Stimulated activated CD4-positive, alpha-beta T cell treated with anti-CD3 and anti-CD28 coated beads, Interleukin-4, amount 100 ng/mL, for 24 hours (primary cell): ENCODE data around the gene TBC1D22A.

Experiments
- DNase-seq: peaks from one replicate; pipeline ENCODE4 v3.0.0-alpha.2; 2020

TBC1D22A gene

GRCh38 chr22:46844606-46845210 lies 82.3 kb downstream of the TBC1D22A start:
- DNase-seq = no peak

DNA sequence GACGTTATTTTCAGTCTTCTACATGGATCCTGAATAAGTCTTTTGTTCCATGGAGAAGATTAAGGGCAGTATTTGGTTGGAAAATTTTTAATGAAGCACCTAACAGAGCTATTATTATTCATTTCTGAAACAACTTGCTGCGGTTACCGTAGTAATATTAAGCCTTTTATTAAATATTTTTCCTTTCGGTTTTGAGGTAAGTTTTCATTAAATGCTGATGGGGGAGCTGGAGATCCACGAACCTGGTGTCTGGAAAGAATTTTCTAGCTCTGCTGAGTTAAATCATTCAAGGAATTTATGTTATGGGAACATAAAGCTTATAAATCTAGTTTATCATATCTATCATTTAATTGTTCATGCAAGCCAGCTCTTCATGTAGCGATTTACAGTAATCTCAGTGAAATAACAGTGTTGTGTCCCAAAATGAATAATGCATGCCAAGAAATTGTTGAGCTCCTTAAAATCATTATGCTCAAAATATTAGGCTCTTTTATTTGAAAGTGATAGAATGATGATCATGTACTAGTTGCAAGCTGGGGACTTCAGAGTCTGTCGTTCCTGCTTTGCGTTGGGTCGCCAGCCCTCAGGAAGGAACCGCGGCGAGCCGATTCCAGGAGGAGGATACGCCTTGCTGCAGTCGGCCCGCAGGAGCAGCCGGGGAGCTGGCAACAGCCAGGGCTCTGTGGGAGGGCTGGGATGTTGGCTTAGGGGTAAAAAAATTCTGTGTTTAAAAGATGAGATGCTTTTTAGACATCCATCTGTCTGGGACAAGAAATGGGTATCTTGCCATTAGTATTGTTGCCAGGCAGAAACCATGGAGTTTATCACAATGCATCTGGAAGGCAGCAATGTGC lies 83.1 kb downstream of the TBC1D22A start:
- no peak for DNase-seq

- no peak for DNase-seq
Measured at GRCh38 chr22:46846150-46846831, 83.8 kb downstream of the TBC1D22A start.

DNA sequence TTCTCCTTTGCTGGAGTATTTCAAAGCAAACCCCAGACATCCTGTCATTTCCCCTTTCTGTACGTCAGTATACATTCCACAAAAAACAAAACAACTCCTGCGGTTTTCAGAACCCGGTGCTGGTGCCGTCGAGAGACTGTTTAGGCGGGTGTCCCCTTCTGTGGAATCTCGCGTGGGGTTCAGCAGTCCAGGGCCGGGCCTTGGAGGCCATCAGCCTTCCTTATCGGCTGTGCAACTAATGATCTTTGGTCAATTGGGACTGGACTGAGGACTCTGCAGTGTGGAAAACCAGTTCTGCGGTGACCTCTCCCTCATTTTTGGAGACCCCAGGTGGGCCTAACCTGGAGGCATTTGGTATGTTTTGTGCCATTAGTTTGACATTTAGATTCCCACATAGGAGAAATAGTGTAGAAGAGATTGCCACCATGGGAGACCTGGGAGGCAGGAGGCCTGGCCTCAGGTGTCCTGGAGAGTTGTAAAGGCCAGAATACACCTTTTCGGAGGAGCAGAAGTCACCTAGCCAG lies 84.4 kb downstream of the TBC1D22A start:
- DNase-seq = no peak

GRCh38 chr22:46848197-46848596 lies 85.7 kb downstream of the TBC1D22A start:
- DNase-seq = no peak

DNA sequence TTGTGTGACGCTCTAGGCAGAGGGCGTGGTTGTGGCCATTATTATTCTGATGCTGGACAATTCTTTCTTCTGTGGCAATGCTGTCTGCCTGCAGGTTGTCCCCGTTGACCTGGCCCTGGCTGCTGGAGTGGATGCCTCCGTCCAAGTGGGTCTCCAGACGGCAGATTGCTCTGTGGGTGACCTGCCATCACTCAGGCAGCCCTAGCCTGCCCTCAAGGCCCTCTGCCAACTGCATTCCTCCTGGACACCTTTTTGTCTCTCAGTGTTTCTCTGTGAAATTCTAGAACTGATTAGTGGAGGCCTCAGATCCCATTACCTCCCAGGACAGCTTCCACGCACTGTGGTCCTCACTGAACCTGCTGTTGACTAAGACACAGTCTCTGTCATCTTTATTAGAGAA lies 86.7 kb downstream of the TBC1D22A start:
- DNase-seq = no peak

- DNase-seq = no peak
Measured at GRCh38 chr22:46849951-46850350, 87.5 kb downstream of the TBC1D22A start.

GRCh38 chr22:46851311-46851710 lies 88.9 kb downstream of the TBC1D22A start:
- no peak for DNase-seq

DNA sequence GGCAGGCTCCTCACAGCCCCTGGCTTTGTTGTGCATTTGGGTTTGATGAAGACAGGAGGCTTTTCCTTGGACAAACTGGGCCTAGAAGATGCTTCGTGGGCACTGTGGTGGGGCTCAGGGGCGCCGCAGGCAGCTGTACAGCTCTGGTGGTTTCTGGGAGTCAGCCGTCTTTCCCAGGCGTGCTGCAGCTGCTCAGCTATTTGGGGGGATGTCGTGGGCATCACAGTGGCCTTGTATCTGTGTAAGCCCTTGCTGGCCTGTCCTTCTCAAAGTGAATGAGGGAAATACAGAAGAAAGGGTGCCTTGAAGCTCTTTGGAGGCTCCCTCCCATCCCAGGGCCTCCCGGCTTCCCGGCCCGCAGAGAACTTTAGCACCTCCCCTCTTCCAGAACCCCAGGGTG lies 89.5 kb downstream of the TBC1D22A start:
- DNase-seq = no peak

GRCh38 chr22:46852771-46853170 lies 90.3 kb downstream of the TBC1D22A start:
- DNase-seq = no peak

GRCh38 chr22:46853191-46853590 lies 90.7 kb downstream of the TBC1D22A start:
- no peak for DNase-seq

DNA sequence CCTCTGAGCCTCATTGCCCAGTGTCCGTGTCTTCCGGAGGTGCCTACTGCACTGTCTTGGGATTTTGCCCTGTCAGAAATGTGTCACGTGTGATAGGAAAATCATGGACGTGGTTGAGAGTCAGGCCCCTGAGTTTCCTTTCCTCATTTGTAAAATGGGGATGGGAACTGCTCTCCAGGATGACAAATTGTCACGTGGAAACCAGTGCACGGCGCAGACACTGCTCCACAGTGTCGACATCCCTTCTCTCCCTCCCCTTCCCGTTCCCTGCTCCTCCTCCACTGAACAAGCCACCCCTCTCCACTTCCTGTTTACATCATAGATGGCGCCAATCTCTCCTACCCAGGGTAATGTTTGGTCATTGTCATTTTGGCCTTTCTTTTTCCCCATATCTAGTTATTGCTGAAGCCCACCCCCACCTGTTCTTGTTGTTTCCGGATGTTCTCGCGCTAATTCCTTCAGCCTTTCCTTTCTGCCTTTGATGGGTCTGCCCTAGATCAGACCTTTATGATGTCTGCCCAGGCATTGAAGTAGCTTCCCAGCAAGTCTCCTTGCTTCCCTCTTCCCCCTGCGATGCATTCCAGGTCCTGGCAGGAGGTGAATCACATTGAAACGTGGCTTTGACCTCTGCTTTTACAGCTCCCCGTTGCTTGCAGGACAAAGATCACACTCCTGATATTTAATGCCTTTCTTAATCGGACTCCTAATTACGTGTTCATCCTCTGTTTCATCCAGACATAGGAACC lies 91.8 kb downstream of the TBC1D22A start:
- no peak for DNase-seq

DNA sequence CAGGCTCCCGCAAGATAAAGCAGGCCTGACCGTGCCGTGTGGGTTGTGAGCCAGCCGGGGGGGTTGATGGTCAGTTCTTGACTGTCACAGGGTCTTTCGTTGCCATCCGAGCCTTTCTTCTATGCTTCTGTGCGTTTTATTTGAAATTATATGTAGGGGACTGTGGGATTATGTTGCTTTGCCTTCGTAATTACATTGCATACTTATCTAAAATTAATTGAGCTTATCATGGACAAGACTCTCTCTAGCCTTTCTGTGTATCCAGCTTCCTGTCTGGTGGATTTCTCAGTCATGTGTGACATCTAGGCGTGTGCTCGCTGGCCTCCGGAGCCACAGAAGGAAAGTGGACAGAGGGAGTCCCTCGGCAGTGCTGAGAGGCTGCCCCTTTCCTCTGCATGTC lies 93.2 kb downstream of the TBC1D22A start:
- DNase-seq = no peak

DNA sequence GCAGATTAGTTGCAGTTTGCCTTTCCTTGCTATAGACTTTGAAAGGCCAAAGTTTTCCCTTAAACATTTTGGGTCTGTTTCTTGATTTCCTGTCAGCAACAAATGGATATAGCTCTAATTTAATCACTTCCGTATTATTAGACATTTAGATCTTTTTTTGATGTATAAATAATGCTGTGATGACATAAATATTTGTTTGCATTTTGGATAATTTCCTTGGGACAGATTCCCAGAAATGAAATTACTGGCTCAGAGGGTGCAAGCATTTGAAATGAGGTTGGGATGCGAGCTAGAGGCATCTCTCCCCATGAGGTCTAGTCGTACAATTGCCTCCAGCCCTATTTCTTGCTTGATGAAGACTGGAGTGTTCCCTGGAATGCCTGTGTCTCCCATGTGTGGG lies 94.2 kb downstream of the TBC1D22A start:
- no peak for DNase-seq

DNA sequence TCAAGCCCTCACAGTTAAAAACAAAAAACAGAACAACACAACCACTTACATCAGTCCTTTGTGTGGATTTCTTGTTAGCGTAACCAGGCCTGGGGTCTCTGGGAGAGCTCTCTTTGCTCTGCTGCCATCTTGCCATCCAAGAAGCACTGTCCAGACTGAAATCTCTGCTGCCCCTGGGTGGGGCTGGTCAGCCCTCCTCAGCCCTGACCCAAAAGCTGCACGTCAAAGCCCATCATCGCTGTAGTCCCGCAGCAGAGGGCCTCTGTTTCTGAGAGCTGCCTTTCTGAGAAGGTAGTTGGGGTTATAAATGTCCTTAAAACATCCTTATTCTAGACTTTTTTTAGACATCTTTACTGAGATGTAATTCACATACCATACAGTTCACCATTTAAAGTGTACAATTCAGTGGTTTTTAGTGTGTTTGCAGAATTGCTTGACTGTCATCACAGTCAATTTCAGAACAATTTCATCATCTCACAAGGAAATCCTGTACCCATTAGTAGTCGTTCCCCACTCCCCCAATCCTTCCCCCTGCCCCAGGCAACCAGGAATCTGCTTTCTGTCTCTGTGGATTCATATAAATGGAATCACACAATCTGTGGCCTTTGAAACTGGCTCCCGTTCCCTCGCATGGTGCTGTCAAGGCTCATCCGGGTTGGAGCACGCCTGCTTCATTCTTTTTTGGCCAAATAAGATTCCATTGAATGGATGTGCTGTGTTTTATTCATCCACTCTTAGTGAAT lies 94.9 kb downstream of the TBC1D22A start:
- no peak for DNase-seq

DNA sequence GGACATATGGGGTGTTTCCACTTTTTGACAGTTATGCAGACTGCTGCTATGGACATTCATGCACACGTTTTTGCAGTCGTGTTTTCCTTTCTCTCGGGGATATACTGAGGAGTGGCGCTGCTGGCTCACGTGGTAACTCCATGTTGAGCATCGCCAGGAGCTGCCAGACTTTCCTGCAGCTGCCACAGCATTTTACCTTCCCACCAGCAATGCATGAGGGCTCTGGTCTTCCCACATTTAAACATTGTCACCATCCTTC lies 95.4 kb downstream of the TBC1D22A start:
- DNase-seq = no peak

DNA sequence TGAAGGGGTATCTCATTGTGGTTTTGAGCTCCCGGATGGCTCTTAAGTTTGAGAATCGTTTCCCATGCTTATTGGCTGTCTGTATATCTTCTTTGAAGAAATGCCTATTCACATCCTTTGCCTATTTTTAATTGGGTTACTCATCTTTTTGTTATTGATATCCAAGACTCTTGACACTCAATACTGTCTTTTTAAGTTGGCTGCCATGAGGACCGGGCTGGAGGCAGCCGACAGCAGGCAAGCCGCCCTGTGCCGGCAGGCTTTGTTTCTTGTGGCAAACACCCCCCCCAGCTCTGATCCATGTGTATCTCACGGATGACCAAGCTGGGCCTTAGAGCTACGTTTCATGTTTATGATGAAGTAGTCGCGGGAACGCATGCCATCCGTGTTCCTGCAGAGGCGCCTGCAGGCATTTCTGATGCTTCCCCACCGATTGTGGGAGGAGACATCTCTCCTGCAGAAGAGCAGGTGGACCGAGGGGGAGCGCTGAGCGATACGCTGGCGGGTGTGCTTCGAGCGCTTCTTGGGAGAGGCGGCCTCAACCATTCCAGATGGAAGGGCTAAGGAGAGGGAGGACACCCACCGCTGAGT lies 95.8 kb downstream of the TBC1D22A start:
- DNase-seq = no peak

DNA sequence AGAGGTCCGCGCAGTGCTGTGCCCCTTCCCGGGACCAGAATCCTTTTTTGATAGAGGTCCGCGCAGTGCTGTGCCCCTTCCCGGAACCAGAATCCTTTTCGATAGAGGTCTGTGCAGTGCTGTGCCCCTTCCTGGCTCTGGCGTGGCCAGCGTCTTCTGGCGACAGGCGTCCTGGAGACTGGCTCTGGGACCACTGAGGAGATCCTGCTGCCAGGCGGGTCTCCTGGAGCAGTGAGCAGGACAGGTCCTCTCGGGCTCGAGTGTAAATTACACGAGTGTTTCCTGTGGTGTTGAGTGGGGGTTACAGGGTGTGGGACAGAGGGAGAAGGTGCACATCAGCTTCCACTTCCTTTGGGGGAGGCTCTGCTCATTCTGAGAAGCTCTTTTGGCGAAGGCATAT lies 98.1 kb downstream of the TBC1D22A start:
- no peak for DNase-seq

- no peak for DNase-seq
Measured at GRCh38 chr22:46861468-46862367, 99.3 kb downstream of the TBC1D22A start.

- DNase-seq = no peak
Measured at GRCh38 chr22:46862418-46863324, 100.2 kb downstream of the TBC1D22A start.
